CD14-positive monocyte (primary cell): Measurements from ENCODE around the gene U2SURP. TPM values are rescaled to one million over a fixed set of nuclear protein-coding genes. Genes with fewer than 3 reads are reported as not detected.

ENCODE experiments used
- DNase-seq, 3 donors: peaks; one replicate each; pipeline ENCODE4 v3.0.0-alpha.2; 2011 to 2022
- H2AFZ ChIP-seq: 2 replicates; pipeline ENCODE4 v1.6.0; 2012; ENCODE audit warnings: mild to moderate bottlenecking, low read depth, low read length, inconsistent platforms; ENCODE audit not compliant: insufficient read depth, poor library complexity, severe bottlenecking
- H3K27ac ChIP-seq, 2 donors: 1 replicate in 1 of 2; 2 replicates in 1 of 2; pipeline ENCODE4 v1.5.1; 2012 to 2013; ENCODE audit warnings: low read length in 2 of 2, control low read depth in 1 of 2, inconsistent platforms in 1 of 2, low read depth in 1 of 2, mild to moderate bottlenecking in 1 of 2
- H3K27me3 ChIP-seq, 2 donors: one replicate each; pipeline versions ENCODE4 v1.6.0 to v1.6.1; 2011 to 2013; ENCODE audit warnings: low read length in 2 of 2; ENCODE audit not compliant: control insufficient read depth in 2 of 2, insufficient read depth in 2 of 2
- H3K36me3 ChIP-seq, 2 donors: replicated peaks in 1 of 2; 1 replicate in 1 of 2; 2 replicates in 1 of 2; pipeline versions ENCODE4 v1.5.1 to v1.6.1; 2012 to 2013; ENCODE audit warnings: low read length in 2 of 2, control low read depth in 1 of 2, inconsistent platforms in 1 of 2, mild to moderate bottlenecking in 1 of 2; ENCODE audit not compliant: insufficient read depth in 2 of 2, control insufficient read depth in 1 of 2
- H3K4me1 ChIP-seq, 2 donors: 1 replicate in 1 of 2; 2 replicates in 1 of 2; pipeline versions ENCODE4 v1.5.1 to v1.6.1; 2012 to 2013; ENCODE audit warnings: low read length in 2 of 2, control low read depth in 1 of 2, inconsistent platforms in 1 of 2, mild to moderate bottlenecking in 1 of 2, moderate library complexity in 1 of 2; ENCODE audit not compliant: insufficient read depth in 2 of 2, control insufficient read depth in 1 of 2
- H3K4me2 ChIP-seq: replicated peaks from 2 replicates; pipeline ENCODE3; 2012; ENCODE audit warnings: low read length, moderate library complexity, mild to moderate bottlenecking; ENCODE audit not compliant: poor library complexity, severe bottlenecking; ENCODE audit errors: extremely low read depth
- H3K4me3 ChIP-seq, 3 experiments: fragments of 200-600 bp in 1 of 3; sonication (generic) in 1 of 3; replicated peaks in 1 of 3; 1 replicate in 2 of 3; 2 replicates in 1 of 3; pipeline ENCODE4 v1.5.1; 2011 to 2013; ENCODE audit warnings: low read length in 3 of 3, mild to moderate bottlenecking in 3 of 3, control low read depth in 2 of 3, low read depth in 2 of 3, inconsistent platforms in 1 of 3, moderate library complexity in 1 of 3
- H3K79me2 ChIP-seq: 2 replicates; pipeline ENCODE4 v1.6.0; 2012; ENCODE audit warnings: mild to moderate bottlenecking, control low read depth, inconsistent platforms, low read length, moderate library complexity; ENCODE audit not compliant: insufficient read depth
- H3K9ac ChIP-seq: 2 replicates; pipeline ENCODE4 v1.6.0; 2017; ENCODE audit warnings: low read length, mild to moderate bottlenecking; ENCODE audit not compliant: insufficient read depth, poor library complexity, severe bottlenecking
- H3K9me3 ChIP-seq, 2 donors: replicated peaks in 1 of 2; 1 replicate in 1 of 2; 2 replicates in 1 of 2; pipeline versions ENCODE4 v1.5.1 to v1.6.1; 2012 to 2013; ENCODE audit warnings: low read length in 2 of 2, control low read depth in 1 of 2; ENCODE audit not compliant: control insufficient read depth in 1 of 2, insufficient read depth in 1 of 2
- H4K20me1 ChIP-seq: 2 replicates; pipeline ENCODE4 v1.6.0; 2012; ENCODE audit warnings: mild to moderate bottlenecking, low read length, control low read depth, moderate library complexity; ENCODE audit not compliant: insufficient read depth
- H3K27ac Mint-ChIP-seq, 7 donors: one replicate each; pipeline ENCODE4 v1.8.0; 2020; ENCODE audit warnings: mild to moderate bottlenecking in 7 of 7, mixed read lengths in 7 of 7, moderate library complexity in 6 of 7, inconsistent platforms in 2 of 7
- H3K27me3 Mint-ChIP-seq, 3 donors: one replicate each; pipeline ENCODE4 v1.8.0; 2021 to 2022; ENCODE audit warnings: low read depth in 3 of 3, mild to moderate bottlenecking in 3 of 3, mixed read lengths in 3 of 3, moderate library complexity in 3 of 3, inconsistent platforms in 1 of 3
- H3K36me3 Mint-ChIP-seq, 2 donors: one replicate each; pipeline ENCODE4 v1.8.0; 2020; ENCODE audit warnings: mixed read lengths in 2 of 2, inconsistent platforms in 1 of 2, mild to moderate bottlenecking in 1 of 2
- H3K4me1 Mint-ChIP-seq: one replicate; pipeline ENCODE4 v1.8.0; 2020; ENCODE audit warnings: mild to moderate bottlenecking, mixed read lengths
- H3K4me3 Mint-ChIP-seq, 2 donors: one replicate each; pipeline ENCODE4 v1.8.0; 2020; ENCODE audit warnings: mild to moderate bottlenecking in 2 of 2, mixed read lengths in 2 of 2, moderate library complexity in 1 of 2
- H3K9me3 Mint-ChIP-seq, 7 donors: one replicate each; pipeline ENCODE4 v1.8.0; 2020 to 2022; ENCODE audit warnings: mixed read lengths in 7 of 7, mild to moderate bottlenecking in 6 of 7, moderate library complexity in 6 of 7, inconsistent platforms in 2 of 7
- CTCF ChIP-seq: fragments of 200-600 bp; IDR thresholded peaks from one replicate; pipeline ENCODE4 v1.8.0; 2022; ENCODE audit warnings: antibody characterized with exemption, mild to moderate bottlenecking
- WGBS: methylation state at CpG from one replicate; pipeline ENCODE4 v1.1.5; 2013; ENCODE audit warnings: missing lambda C conversion rate; ENCODE audit not compliant: insufficient coverage; 5-methylcytosine and 5-hydroxymethylcytosine counted together
- intact Hi-C, 2 donors: fragments of 100-400 bp; cut with micrococcal nuclease; formaldehyde crosslinking; loops; one replicate each; pipeline versions ENCODE4 v1.15.0 to v1.15.1; 2023
- polyA plus RNA-seq, 3 donors: library from polyadenylated mRNA; depleted of rRNA in 1 of 3; unstranded in 2 of 3; stranded (reverse) in 1 of 3; fragments of 300-500 nt in 2 of 3; fragments of >200 nt in 1 of 3; fragmentation: Illumina TruSeq in 2 of 3; gene quantifications; 1 replicate in 2 of 3; 2 replicates in 1 of 3; pipeline ENCODE4 v1.2.3, GENCODE V29; 2012 to 2021

U2SURP gene
- polyA plus RNA-seq, 3 donors, result 21.1 to 70.4 (median 51.4) TPM

GRCh38 chr3:143001034-143001368 is 369 bp upstream of the U2SURP start:
- Histone ChIP-seq H3K27ac (peak overlapping the region; percentile 95 to 96), H3K36me3 (no peaks in the 10 kb centered on the region), H3K9ac (peak overlapping the region; percentile 93), H4K20me1 (peaks cover 15% of the 10 kb centered on the region), H3K4me1 (peaks cover 18 to 24% of the 10 kb centered on the region in 2 donors), H3K9me3 (no peaks in the 10 kb centered on the region), H3K27me3 (no peaks in the 10 kb centered on the region), H3K4me2 (peak overlapping the region; percentile 83), H2AFZ (peak overlapping the region; percentile 88), H3K4me3 (peak overlapping the region; percentile 67 to 94 (median 93)), H3K79me2 (peaks cover 53% of the 10 kb centered on the region)
- intact Hi-C loops, result loop anchor here in 1 of 2 donors (10.0 kb wide), 1 partner anchor 556 kb away; the partner anchor contains the start of gene XRN1
- Mint-ChIP-seq H3K9me3 (no peaks in the 10 kb centered on the region), H3K27me3 (peaks cover 0 to 5% (median 3%) of the 10 kb centered on the region in 3 donors), H3K4me1 (peaks cover 23% of the 10 kb centered on the region), H3K27ac (peak overlapping the region; percentile 97 to 100 (median 99)), H3K36me3 (no peaks in the 10 kb centered on the region), H3K4me3 (peak overlapping the region; percentile 94 to 98)
- DNase-seq, result no peak
- WGBS, result 0% methylated on average over 12 of the region's 15 CpGs
- no peak for TF ChIP-seq CTCF

GRCh38 chr3:143002083-143002712 is 828 bp downstream of the U2SURP start:
- TF ChIP-seq CTCF, result no peak
- Mint-ChIP-seq H3K27ac (peak overlapping the region; percentile 97 to 100 (median 99)), H3K4me3 (peak overlapping the region; percentile 94 to 98), H3K9me3 (no peaks in the 10 kb centered on the region), H3K27me3 (peaks cover 0 to 4% (median 0%) of the 10 kb centered on the region in 3 donors), H3K36me3 (no peaks in the 10 kb centered on the region), H3K4me1 (peaks cover 27% of the 10 kb centered on the region)
- H3K79me2 ChIP-seq, result peaks cover 65% of the 10 kb centered on the region
- H3K9ac ChIP-seq, result peak overlapping the region; percentile 93
- peak overlapping the region; percentile 95 to 96 for H3K27ac ChIP-seq
- peak overlapping the region; percentile 88 for H2AFZ ChIP-seq
- intact Hi-C loops, result loop anchor here in 1 of 2 donors (10.0 kb wide), 1 partner anchor 557 kb away; the partner anchor contains the start of gene XRN1
- 0% methylated on average over 14 of the region's 19 CpGs for WGBS
- H3K4me1 ChIP-seq, result peaks cover 18 to 24% of the 10 kb centered on the region in 2 donors
- peak; percentile 23 to 43 (median 33) for DNase-seq
- no peaks in the 10 kb centered on the region for H3K9me3 ChIP-seq
- no peaks in the 10 kb centered on the region for H3K36me3 ChIP-seq
- peak overlapping the region; percentile 67 to 94 (median 93) for H3K4me3 ChIP-seq
- peaks cover 27% of the 10 kb centered on the region for H4K20me1 ChIP-seq
- H3K4me2 ChIP-seq, result peak overlapping the region; percentile 83
- H3K27me3 ChIP-seq, result no peaks in the 10 kb centered on the region
